KOPT-K1 (cell line): ENCODE measurements around the gene HDAC7.

Source experiments
- H3K27ac ChIP-seq: fragments of 200-600 bp; sonication (generic); 2 replicates; pipeline ENCODE4 v1.5.1; 2016; ENCODE audit warnings: antibody characterized with exemption, mild to moderate bottlenecking, low read depth, low read length; ENCODE audit not compliant: poor library complexity, severe bottlenecking
- H3K36me3 ChIP-seq: fragments of 200-600 bp; sonication (generic); 2 replicates; pipeline ENCODE4 v1.5.1; 2017; ENCODE audit warnings: antibody characterized with exemption, mild to moderate bottlenecking, low read length, moderate library complexity; ENCODE audit not compliant: insufficient read depth
- H3K9me3 ChIP-seq: fragments of 200-600 bp; sonication (generic); 2 replicates; pipeline ENCODE4 v1.5.1; 2017; ENCODE audit warnings: antibody characterized with exemption, low read length, mild to moderate bottlenecking; ENCODE audit not compliant: insufficient read depth, poor library complexity, severe bottlenecking

The HDAC7 gene

DNA sequence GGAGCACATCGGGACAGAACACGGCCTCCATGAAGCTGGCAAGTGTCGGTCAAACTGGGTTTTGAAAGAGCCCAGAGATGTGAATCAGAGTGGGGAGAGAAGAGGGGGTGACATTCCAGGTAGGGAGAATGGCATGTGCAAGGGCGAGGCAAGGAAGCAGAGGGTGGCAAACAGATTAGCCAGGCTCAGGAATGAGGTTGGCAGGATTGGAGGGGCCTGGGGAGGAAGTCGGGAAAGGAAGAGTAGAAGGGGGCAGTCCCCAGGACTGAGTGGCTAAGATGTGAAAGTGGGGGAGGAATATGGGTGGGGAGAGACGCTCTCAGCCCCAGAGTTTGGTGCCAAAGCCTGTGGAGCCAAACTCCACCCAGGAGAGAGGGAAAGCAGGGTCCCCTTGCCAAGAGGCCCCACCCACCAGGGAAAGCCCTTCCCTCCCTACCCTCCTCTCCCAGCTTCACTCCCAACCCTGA is 5.5 kb upstream of the HDAC7 start:
- Histone ChIP-seq H3K36me3 (no peaks in the 10 kb centered on the region), H3K9me3 (no peaks in the 10 kb centered on the region), H3K27ac (peak overlapping the region; percentile 82)

DNA sequence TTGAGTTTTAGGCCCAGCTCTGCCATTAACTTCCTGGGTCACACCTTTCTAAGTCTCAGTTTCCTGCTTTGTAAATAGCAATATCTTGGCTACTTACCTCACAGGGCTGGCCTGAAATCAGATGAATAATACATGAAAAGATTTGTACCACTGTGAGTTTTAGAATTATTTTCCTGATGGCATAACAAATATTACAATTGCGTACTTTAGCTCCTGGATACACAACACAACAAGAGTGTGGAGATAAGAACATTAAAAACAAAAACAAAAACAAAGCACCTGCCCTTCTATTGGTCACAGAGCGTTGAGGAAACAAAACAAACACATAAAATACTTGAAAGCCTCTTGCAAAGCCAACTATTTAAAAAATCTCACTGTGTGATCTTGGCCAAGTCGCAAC is 4.9 kb upstream of the HDAC7 start:
- Histone ChIP-seq H3K27ac (peak overlapping the region; percentile 82), H3K36me3 (no peaks in the 10 kb centered on the region), H3K9me3 (no peaks in the 10 kb centered on the region)

GRCh38 chr12:47824198-47824597 is 4.5 kb upstream of the HDAC7 start:
- Histone ChIP-seq H3K36me3 (no peaks in the 10 kb centered on the region), H3K27ac (peak overlapping the region; percentile 82), H3K9me3 (no peaks in the 10 kb centered on the region)

- H3K9me3 ChIP-seq = no peaks in the 10 kb centered on the region
- H3K27ac ChIP-seq = peak overlapping the region; percentile 82
- no peaks in the 10 kb centered on the region for H3K36me3 ChIP-seq
Observed at GRCh38 chr12:47823422-47824086, 3.9 kb upstream of the HDAC7 start.

- Histone ChIP-seq H3K36me3 (0 out of 2 replicates have a peak, but pooled peaks cover 5% of the 10 kb centered on the region), H3K9me3 (no peaks in the 10 kb centered on the region), H3K27ac (peak overlapping the region; percentile 82)
Observed at GRCh38 chr12:47822863-47823262, 3.2 kb upstream of the HDAC7 start.

DNA sequence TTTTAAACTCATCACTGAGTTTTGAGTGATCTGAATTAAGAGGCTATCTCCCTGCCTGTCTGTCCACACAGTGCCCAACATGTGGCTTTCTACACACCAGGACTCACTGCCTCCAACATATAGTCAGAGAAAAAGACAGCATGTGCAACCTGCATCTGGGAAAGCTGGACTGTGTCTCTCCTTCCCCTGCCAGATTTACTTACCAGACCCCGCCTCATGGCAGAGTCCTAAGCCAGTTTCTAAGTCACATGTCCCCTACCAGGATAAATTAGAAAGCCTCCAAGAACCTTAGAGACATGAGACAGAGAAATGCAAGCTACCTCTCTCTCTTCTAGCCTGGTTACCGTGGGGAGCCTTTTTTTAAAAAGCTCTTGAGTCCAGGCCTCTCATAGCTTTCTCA is 2.7 kb upstream of the HDAC7 start:
- peak overlapping the region; percentile 82 for H3K27ac ChIP-seq
- no peaks in the 10 kb centered on the region for H3K9me3 ChIP-seq
- 0 out of 2 replicates have a peak, but pooled peaks cover 9% of the 10 kb centered on the region for H3K36me3 ChIP-seq

GRCh38 chr12:47821346-47821706 is 1.6 kb upstream of the HDAC7 start:
- Histone ChIP-seq H3K9me3 (no peaks in the 10 kb centered on the region), H3K36me3 (0 out of 2 replicates have a peak, but pooled peaks cover 10% of the 10 kb centered on the region), H3K27ac (no peak overlapping the region)

DNA sequence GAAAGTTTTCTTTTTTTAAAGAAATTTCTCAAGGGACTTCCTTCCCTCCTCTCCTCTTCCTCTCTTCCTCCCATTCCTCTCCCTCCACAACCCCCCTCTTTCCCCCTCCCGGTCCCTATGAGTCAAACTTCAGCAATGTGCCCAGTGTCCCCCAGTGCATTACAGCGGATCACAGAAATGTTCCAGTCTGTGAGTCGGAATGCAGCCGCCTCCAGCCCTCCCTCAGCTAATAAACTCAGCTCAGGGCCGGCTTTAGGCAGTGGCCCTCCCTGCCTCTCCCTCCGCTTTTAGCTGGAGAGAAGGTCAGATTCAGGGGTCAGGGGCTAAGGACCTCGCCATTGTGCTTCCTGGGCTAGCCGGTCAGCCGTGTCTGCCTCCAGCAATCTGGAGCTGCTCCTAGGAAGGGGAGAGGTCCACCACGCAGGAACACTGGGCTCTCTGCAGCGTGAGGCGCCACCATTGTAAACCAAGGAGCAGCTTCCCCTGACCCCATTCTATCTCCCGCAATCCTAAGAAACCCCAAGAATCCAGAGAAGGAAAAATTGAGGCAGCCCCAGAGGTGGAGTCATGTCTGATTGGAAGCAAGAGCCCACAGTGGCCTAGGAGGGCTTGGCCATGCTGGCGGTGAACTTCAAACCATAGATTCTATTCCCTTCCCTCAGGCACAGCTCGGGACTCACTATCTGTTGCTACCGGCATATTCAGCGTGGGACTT is 1.1 kb upstream of the HDAC7 start:
- Histone ChIP-seq H3K9me3 (no peaks in the 10 kb centered on the region), H3K36me3 (0 out of 2 replicates have a peak, but pooled peaks cover 10% of the 10 kb centered on the region), H3K27ac (peak overlapping the region; percentile 93)

DNA sequence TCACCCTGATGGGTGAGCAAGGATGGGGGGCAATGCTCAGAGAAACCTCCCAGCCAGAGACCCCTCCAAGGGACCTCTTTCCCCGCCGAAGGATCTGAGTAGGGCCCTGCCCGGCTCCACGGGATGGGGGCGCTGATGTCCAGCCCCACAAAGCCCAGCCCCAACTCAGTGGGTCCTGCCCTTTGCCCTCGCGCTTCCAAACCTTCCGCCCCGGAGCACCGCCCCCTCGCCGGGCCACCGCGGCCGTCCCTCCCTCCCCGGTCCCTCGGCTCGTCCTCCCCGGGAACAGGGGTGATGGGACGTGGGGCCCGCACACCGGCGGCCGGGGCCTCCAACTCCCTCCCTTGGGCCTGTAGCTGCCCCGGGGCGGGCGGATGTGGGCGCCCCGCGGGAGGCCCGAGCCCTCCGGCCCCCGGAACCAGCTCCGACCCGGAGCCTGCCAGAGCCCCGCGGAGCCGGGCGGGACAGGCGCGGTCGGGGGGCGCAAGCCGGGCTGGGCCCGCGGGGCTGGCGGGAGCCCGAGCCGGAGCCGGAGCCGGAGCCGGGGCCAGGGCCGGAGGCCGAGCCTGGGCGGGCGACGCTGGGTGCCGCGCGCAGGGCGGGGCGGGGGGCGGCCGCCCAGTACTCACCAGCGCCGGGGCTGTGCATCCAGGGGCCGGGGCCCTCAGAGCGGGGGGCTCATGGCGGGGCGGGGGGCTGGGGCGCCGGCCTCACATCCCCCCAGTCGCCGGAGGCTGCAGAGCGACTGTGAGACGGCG is 386 bp downstream of the HDAC7 start:
- H3K9me3 ChIP-seq = no peaks in the 10 kb centered on the region
- peak overlapping the region; percentile 93 for H3K27ac ChIP-seq
- peaks cover 15% of the 10 kb centered on the region; the same call in 1 of the 2 replicates for H3K36me3 ChIP-seq

DNA sequence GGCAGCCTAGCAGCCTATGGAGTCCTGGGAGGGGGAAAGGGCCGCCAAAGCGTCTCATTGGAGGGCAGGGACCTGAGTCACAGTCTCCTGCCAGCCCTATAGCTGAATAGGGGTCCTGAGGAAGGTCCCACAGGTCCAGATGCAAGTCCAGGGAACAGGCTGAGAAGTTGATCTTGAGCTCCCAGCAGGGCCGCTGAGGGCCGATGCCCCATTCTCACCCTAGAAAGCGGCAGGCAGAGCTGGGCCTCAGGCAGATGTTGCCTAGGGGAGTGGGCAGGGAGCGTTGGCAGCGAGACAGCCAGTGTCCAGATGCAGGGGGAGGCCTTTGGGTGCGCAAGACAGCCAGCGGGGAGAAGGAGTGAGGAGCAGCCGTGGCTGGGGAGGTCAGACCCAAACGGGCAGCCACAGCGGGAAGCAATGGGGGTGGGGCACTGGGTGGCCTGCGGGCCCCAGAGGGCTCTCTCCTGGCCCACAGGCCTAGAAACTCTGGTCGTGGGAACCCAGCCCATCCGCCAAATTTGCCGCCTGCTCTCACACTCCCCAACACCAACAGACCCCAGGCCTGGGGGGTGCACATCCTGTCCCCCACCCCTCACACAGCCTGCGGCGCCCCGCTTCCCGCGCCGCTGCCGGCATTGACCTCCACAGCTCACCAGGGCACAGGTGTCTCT is 1.1 kb downstream of the HDAC7 start:
- no peaks in the 10 kb centered on the region for H3K9me3 ChIP-seq
- H3K27ac ChIP-seq = peak overlapping the region; percentile 93
- H3K36me3 ChIP-seq = peaks cover 15% of the 10 kb centered on the region; the same call in 1 of the 2 replicates

DNA sequence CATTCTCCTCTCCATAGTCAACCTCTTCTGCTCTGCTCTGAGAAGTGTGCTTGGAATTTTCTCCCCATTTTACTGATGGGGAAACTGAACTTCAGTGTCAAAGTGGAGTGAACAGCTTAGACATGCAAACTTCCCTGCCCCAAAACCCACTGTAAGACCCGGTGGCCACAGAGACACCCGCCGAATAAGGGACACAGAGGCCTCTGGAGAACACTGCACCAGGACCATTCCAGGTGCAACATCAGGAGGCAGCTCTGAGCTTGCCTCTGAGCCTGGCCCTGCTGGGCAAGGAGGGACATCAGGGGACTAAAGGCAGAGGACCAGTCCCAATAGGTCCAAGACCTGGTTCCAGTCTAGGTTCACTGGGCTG is 1.7 kb downstream of the HDAC7 start:
- no peaks in the 10 kb centered on the region for H3K9me3 ChIP-seq
- H3K36me3 ChIP-seq = peaks cover 15% of the 10 kb centered on the region; the same call in 1 of the 2 replicates
- H3K27ac ChIP-seq = peak overlapping the region; percentile 93

GRCh38 chr12:47817272-47818006 is 2.3 kb downstream of the HDAC7 start:
- Histone ChIP-seq H3K9me3 (no peaks in the 10 kb centered on the region), H3K27ac (peak overlapping the region; percentile 93), H3K36me3 (peaks cover 15% of the 10 kb centered on the region; the same call in 1 of the 2 replicates)

- H3K36me3 ChIP-seq = peaks cover 20% of the 10 kb centered on the region; the same call in 1 of the 2 replicates
- peak overlapping the region; percentile 93 for H3K27ac ChIP-seq
- no peaks in the 10 kb centered on the region for H3K9me3 ChIP-seq
Observed at GRCh38 chr12:47816403-47817271, 3.1 kb downstream of the HDAC7 start.
